CD4-positive, alpha-beta T cell treated with Interleukin-10 for 1 hour (primary cell): ENCODE measurements around the gene PMEPA1.

Experiments used
- DNase-seq: peaks from one replicate; pipeline ENCODE4 v3.0.0-alpha.2; 2020

PMEPA1 gene

GRCh38 chr20:57735831-57736737 lies 26.3 kb upstream of the PMEPA1 start:
- no peak for DNase-seq

DNA sequence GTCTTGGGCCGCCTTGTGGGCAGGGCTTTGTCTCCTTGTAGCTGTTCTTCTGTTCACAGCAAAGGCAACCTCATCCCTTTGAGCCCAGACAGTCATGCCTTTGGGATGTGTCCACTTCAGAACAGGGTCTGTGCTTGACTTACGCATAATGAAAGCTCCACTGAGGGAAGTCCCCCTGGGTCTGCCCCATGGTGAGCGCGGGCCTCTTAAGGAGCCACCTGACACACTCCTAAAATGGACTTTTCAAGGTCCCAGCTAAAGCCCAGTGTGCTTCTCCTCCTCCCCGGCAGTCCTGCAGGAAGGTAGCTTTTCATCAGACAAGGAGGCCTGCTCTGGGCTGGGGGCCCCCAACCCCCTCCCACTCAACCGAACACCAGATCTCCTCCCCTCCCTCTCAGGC lies 24.9 kb upstream of the PMEPA1 start:
- DNase-seq, result no peak

DNA sequence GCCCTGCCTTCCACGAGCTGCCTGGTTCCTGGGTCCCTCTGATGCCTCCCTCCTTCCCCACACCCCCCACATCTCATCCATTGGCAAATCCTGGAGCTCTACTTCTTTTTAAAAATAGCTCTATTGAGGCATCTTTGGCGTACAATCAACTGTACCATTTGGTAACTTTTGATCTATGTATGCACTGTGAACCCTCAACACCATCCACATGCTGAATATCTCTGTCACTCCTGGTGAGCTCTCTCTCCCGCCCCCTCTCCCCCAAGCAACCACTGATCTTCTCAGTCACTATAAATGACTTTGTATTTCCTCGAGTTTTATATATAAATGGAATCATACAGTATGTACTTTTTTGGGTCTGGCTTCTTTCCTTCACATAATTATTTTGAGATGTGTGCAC lies 22.4 kb upstream of the PMEPA1 start:
- DNase-seq, result no peak

GRCh38 chr20:57728762-57729161 lies 18.9 kb upstream of the PMEPA1 start:
- no peak for DNase-seq

DNA sequence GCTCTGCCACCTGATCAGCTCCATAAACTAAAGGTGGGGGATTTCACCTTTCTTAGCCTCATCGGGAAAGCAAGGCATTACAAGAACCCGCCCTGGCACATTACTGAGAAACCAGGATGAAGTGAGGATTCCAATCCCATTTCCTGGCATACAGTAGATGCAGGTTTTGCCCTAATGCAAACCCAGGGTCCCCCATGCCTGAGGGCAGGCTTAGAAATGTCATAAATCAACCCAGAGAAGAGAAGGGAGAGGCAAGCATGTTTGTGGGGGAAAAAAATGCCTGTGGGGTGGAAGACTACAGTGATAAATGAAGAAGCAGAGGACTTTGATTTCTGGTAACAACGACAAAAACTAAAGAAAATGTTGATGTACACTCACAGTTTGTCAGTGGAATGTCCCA lies 18.0 kb upstream of the PMEPA1 start:
- no peak for DNase-seq

DNA sequence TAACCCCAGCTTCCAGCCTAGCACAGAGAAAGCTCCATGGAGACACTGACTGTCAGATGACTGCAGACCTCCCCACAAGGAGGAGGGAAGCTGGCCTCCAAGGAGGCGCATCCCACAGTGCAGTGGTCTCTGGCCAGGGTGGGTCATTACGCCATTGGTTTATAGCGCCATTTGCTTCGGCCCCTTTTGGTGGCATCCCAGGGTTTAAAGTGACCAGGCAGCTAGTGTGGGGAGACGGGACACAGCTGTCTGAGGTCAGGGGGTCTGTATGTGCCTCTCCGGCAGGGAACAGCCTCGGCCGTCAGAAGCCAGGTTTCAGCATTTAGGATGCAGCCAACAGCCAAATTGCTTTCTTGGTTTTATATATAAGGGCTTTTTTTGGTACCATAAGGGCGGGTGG lies 15.8 kb upstream of the PMEPA1 start:
- DNase-seq, result no peak

DNA sequence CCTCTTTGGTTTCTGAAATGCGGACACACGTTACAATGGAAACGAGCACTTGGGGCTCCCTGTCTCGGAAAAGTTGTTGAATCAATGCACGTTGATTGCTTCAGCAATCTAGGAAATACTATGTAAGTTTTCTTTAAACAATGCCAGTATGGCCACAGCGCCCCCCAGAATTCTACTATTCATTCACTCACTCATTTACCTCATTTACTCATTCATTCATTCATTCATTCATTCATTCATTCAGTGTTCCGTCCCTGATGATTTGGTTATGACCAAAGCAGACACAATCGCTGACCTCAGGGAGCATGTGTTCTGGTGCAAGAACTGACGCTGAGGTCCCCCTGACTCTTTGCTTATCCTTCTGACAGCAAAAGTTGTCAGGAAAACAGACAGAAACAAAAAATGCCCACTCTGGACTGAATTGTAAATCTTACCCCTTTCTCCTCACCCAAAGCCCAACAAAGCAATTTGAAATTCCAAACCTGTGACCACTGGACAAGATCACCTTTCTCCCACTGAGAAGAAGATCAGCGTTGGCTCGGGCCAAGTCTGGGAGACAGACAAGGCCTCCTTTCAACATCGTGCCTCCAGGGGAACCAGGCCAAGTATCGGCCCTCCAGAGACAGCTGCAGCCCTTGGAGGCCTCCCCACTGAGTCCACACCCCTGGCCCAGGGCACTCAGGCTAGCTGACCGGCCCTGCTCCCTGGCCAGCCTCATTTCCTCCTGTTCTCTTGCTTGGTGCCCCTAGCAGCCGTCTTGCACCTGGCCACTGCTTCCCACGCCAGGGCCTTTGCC lies 15.0 kb upstream of the PMEPA1 start:
- no peak for DNase-seq

DNA sequence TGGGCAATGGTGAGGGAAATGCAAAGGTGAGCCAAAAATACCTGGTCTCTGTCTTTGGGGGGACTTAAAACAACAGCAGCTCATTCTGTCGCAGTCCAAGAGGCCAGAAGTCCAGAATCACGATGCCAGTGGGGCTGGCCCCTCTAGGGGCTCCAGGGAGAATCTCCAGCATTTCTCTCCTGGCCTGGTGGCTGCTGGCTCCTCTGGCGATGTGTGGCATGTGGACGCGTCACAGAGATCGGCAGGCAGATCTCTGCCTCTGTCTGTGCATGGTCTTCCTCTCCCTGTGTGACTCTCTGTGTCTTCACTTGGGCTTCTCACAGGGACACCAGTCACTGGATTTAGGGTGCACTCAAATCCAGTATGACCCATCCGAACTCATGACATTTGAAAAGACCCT lies 14.0 kb upstream of the PMEPA1 start:
- DNase-seq, result no peak

DNA sequence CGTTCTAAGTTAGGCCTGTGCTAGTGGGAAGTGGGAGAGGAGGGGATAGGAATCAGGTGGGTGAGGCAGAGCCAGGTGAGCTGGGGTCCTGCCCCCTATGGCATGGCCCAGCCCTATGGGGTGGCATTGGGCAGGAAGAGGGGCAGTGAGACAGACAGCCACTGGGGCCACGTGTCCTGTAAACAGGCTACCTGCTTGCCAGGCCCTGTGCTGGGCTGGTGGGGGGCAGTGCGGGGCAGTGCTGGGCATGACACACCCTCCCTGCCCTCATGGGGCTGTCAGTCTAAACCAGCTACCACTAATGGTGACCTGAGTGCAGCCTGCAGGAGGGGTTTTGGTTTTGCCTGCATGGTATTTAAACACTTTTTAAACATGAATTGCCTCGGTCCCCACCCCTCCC lies 10.1 kb upstream of the PMEPA1 start:
- DNase-seq, result no peak

DNA sequence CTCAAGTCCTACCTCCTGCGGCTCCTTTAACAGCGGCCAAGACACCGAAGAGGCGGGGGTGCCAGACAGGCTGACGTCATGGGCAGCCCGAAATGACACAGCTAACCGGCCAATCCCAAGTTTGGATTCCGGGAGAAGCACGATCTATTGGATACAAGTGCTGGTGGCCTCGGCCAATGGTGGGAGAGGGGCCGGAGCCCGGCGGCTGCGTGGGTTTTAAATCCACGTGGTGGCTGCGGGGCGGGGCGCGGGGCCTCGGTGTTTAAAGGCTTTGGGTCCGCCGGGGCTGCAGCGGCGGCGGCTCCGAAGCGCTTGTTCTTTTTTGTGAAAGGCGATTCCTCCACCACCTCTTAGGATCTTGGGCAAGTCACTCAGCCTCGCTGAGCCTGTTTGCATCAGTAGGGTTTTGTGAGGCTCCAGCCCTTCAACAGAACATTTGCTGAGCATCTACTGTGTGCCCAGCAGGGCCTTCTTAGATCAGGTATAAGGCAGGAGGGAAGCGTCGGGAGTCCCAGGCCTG lies 8.7 kb upstream of the PMEPA1 start:
- peak; percentile 94 for DNase-seq

DNA sequence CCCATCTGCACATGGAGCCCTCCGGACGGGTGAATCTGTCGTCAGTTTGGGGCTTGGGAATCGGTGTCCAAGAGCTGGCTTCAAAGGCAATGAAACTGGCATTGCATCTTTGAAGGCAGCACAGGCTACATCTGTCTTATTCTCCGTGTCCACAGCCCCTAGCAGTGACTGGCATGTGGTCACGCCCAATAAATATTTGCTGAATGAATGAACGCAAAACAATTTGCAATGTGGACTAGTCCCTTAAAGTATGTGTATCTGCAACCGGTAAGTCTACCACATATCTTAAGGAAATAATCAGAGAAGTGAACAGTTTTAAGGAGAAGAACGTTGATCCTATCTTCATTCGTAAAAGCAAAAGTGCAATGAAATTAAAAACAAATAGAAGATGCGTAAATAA lies 8.0 kb upstream of the PMEPA1 start:
- no peak for DNase-seq

- DNase-seq, result no peak
Observed at GRCh38 chr20:57716901-57717300, 7.1 kb upstream of the PMEPA1 start.

DNA sequence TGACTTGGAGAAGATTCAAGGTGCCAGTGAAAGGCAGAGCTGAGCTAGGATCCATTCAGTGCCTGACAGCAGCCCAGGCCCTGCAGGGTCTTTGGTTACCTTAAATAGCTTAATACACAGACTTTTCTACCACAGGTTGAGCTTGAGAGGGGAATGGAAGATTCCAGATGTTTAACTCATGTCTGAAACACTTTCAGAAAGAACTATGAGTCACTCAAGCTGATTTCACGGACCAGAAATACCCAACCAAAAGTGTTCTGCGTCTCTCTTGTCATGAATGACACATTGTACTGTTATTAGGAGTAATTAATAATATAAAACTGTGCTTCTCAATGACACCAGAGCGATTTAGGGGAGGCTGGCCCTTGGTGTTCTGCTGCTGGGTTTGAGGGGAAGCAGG lies 6.4 kb upstream of the PMEPA1 start:
- no peak for DNase-seq

DNA sequence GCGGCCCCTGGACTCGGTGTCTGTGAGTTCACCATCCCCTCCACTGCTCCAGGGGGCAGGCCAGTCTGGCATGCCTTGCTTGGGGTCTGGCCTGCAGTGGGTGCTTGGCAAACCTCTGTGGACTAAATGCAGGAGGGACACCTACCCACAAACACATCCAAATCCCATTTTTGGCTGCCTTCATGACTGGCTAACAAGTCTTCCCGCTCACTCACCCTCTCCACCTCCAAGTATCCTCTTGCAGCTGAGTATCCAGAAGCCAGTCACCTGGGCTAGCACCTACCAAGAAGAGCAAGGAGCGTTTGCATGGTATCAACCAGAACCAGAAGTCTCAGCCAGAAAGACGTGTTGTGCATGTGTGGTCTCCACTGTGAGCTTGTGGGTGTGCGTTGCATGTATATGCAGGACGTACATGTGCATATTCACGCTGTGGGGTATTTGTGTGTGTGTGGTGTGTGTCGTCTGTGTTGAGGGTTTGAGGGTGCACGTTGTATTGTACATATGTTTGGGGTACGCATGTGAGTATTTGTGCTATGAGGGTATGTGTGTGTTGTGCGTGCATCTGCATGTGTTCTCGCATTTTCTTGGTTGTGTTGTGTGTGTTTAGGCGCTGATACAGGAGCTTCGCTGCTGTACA lies 5.6 kb upstream of the PMEPA1 start:
- DNase-seq, result no peak

- DNase-seq, result no peak
Observed at GRCh38 chr20:57714409-57715267, 4.8 kb upstream of the PMEPA1 start.

GRCh38 chr20:57713951-57714350 lies 4.1 kb upstream of the PMEPA1 start:
- no peak for DNase-seq

DNA sequence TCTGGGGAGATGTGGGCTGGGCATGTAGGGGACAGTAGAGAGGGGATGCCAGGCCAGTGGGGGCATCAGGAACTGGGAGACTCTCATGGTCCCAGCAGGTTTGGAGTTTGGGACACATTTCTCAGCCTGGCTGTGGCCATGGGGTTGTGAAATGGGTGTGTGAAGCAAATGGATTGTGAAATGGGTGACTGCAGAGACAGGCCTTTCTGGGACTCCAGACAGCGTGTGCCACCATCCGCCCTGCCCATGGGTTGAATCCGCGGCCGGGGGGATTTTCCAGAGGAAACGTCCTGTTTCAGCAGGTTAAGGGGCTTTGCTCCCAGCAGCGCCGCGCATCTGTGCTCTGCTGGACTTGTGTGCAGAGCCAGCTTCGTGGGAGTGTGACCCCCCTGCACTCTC lies 3.7 kb upstream of the PMEPA1 start:
- no peak for DNase-seq

GRCh38 chr20:57712851-57713504 lies 3.2 kb upstream of the PMEPA1 start:
- DNase-seq, result no peak

DNA sequence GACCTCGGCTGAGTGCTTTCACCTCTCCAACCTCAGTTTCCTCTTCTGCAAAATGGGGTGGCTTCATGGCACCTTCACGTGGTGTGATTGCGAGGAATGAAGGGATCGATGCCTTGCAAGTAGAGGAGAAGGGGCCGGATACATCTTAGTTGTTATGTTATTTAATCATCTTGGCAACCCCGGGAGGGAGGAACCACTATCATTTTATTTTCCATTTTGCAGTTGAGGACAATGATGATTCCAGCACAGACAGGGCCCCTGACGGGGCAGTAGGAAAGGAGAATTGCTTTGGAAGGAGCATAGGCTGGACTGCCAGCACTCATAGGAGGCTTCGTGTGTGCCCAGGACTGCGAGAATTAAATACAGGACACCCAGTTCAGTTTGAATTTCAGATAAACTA lies 2.5 kb upstream of the PMEPA1 start:
- DNase-seq, result no peak

DNA sequence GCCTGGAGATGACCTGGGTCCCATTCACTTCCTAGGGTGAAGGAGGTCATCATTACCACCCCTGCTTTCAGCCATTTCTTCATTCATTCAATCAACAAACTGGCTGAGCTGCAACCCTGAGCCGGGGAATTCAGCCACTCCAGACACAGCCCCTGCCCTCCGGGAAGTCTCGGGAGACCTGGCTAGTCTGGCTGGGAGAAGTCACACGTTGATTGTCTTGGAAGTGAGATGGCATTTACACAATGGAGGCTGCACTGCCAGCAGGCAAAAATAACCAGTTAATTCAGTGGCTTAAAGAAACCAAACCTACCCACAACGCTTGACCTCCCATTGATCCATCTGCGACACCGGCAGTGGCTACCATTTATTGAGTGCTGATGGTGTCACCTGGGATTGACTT lies 2.0 kb upstream of the PMEPA1 start:
- DNase-seq, result no peak

GRCh38 chr20:57711311-57711712 lies 1.5 kb upstream of the PMEPA1 start:
- DNase-seq, result no peak

- no peak for DNase-seq
Observed at GRCh38 chr20:57710841-57711240, 1.0 kb upstream of the PMEPA1 start.
